Activated CD4-positive, CD25-positive, alpha-beta regulatory T cell treated with anti-CD3 and anti-CD28 coated beads, Interleukin-2, amount 50 U/mL, for 24 hours (primary cell): ENCODE measurements around the gene SPEF2.

Source experiments
- ATAC-seq, 2 donors: fragments of 150-1000 bp; cut with Tn5 transposase; one replicate each; pipeline ENCODE4 v1.10.0; 2021; ENCODE audit warnings: mild to moderate bottlenecking in 1 of 2, moderate library complexity in 1 of 2

The SPEF2 gene, protein sequence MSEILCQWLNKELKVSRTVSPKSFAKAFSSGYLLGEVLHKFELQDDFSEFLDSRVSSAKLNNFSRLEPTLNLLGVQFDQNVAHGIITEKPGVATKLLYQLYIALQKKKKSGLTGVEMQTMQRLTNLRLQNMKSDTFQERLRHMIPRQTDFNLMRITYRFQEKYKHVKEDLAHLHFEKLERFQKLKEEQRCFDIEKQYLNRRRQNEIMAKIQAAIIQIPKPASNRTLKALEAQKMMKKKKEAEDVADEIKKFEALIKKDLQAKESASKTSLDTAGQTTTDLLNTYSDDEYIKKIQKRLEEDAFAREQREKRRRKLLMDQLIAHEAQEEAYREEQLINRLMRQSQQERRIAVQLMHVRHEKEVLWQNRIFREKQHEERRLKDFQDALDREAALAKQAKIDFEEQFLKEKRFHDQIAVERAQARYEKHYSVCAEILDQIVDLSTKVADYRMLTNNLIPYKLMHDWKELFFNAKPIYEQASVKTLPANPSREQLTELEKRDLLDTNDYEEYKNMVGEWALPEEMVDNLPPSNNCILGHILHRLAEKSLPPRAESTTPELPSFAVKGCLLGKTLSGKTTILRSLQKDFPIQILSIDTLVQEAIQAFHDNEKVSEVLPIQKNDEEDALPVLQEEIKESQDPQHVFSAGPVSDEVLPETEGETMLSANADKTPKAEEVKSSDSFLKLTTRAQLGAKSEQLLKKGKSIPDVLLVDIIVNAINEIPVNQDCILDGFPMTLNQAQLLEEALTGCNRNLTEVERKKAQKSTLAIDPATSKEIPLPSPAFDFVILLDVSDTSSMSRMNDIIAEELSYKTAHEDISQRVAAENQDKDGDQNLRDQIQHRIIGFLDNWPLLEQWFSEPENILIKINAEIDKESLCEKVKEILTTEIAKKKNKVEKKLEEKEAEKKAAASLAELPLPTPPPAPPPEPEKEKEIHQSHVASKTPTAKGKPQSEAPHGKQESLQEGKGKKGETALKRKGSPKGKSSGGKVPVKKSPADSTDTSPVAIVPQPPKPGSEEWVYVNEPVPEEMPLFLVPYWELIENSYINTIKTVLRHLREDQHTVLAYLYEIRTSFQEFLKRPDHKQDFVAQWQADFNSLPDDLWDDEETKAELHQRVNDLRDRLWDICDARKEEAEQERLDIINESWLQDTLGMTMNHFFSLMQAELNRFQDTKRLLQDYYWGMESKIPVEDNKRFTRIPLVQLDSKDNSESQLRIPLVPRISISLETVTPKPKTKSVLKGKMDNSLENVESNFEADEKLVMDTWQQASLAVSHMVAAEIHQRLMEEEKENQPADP (N-terminal part only)

DNA sequence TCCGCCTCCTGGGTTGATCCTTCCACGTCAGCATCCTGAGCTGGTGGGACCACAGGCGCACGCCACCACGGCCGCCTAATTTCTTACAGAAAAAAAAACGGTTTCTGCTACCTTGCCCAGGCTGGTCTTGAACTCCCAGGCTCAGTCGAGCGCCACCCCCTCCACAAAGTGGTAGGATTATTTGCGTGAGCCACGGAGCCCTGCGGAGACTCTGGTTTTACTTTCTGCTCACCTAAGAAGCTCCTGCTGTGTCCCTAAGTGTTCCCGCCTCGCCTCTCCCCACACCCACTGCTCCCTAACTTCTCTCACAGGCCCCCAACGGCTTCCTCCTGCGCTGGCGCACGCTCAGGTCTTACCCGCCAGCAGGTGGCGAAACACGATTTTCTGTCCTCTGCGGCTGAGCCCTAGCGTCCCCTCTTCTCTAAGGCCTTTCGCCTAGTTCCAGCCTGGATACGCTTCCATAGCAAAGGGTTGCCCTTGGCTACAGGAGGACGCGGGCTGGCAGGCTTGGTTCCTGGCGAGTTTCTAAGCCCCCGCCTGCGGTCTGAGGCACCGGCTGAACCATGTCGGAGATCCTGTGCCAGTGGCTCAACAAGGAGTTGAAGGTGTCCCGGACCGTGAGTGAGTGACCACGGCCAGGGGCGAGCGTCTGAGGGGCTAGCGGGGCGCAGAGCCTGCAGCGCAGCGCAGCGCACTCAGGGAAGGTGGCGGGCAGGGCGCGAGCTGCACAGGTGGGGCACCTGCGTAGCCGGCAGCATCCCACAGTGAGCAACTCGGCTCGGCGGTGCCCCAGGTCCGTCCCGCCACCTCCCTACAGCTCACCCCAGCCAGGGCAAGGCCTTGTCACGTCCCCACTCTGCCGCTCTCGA, at the start of gene SPEF2:
Gene SPEF2 (plus strand): TSS at position 429 of the 869 bp plus-strand sequence. CDS start 135 bp downstream, at position 564.
- ATAC-seq: peak; percentile 91 to 92

DNA sequence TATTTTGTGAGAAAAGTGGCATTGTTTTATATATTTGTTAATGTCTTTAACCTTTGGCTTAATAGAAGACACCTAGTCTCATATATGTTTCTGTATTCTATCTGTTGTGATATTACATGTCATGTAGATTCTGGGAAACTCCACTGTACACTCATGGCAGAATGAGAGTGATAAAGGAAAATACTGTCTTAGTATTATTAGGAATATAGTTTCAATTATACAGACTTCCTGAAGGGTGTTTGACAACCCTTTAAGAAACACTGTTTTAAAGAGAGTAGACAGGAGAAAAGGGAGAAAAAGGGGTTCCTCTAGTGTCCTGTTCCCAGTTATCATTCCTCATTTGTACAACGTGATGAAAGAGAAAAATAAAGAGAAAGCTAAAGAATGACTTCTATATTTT, 42.1 kb upstream of the SPEF2 start:
- ATAC-seq: no peak

DNA sequence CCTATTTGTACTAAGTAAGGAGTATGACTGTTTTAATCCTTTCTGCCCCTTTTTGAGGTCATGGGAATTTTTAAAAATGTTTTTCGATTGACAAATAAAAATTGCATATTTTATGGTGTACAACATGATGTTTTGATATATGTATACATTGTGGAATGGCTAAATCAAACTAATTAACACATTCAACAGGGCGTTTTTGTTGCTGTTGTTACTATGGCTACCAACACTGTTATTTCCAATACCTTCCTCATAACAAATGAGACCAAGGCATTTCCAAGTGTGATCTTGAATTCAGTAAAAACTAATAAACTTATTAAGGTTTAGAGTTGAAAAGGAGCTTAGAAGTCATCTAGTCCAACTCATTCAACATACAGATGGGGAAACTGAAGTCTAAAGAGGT, 30.2 kb upstream of the SPEF2 start:
- ATAC-seq: no peak

DNA sequence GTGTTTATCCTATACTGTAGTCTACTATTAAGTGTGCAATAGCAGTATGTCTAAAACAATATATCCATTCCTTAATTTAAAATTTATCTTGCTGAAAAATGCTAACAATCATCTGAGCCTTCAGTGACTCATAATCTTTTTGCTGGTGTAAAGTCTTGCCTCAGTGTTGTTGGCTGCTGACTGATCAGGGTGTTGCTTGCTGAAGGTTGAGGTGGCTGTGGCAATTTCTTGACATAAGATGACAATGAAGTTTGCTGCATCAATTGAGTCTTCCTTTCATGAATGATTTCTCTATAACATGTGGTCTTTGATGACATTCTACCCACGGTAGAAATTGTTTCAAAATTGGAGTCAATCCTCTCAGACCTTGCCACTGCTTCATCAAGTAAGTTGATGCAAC, 24.3 kb upstream of the SPEF2 start:
- no peak for ATAC-seq

DNA sequence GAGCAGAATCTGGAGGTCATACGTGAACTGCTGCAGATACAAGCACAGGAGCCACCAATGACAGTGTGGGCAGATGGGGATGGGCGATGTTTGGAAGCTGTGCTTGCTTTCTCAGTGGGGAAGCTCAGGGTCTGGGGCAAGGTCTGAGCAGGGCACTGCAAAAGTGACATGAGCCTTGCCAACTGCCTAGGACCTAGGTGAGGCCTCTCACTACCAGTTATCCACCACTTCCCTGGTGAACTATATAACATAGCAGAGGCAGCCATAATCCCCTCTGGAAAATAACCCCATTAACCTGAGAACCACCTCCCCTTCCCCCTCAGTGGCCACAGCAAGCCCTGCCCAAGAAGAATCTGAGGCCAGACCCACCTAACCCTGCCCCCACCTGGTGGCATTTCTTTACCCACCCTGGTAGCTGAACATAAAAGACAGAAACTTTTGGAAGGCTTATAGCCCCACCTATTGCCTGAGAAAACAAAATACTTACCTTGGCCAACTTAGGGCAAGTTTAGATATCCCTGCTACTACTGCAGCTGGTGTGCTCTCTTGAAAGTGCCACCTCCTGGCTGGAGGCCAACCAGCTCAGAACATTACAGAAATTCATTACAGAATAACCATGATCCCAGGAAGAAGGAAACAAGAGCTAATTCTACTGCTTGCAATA, 18.8 kb upstream of the SPEF2 start:
- ATAC-seq: no peak

DNA sequence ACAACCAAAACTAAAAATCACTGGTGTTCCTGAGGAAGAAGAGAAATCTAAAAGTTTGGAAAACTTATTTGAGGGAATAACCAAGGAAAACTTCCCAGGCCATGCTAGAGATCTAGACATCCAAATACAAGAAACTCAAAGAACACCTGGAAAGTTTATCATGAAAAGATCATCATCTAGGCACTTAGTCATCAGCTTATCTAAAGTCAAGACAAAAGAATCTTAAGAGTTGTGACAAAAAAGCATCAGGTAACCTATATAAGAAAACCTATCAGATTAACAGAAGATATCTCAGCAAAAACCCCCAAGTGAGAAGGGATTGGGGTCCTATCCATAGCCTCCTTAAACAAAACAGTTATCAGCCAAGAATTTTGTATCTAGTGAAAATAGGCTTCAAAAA, 17.1 kb upstream of the SPEF2 start:
- no peak for ATAC-seq

DNA sequence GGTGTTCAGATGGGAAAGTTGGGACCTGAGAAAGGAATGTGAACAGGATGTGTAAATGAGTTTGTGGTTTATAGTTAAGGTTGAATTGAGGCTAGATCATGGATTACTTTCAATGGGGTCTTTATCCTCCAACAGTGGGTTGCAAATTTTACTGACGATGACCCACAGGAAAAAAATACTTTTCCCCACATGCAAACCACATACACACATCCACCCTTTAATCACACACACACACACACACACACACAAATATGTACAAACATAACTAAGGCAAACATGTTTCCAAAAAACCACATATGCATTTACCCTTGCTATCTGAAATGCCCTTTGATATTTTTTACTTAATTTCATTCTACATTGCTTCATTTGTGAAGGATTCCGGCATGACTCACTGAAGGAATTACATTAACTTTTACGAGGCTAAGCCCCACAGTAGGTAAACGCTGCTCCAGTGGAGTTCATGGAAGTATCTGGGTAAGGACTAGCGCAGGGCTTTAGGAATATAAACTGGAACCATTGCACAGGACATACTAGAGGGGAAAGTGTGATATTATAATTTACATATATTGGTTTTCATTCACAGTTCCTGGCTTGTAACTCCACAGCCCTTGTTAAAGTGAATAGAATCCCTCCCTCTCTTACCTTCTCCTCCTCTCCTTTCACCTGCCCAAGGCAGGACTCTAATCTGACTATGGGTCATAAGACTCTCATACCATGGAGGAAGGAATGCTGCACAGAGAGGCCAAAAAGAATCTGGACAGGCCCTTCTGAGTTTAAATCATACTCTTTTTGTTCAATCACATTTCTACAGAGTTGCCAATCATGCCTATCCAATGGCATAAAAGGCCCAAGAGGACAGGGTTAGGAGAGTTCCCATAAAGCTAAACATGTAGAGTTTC, 8.5 kb upstream of the SPEF2 start:
- ATAC-seq: no peak

DNA sequence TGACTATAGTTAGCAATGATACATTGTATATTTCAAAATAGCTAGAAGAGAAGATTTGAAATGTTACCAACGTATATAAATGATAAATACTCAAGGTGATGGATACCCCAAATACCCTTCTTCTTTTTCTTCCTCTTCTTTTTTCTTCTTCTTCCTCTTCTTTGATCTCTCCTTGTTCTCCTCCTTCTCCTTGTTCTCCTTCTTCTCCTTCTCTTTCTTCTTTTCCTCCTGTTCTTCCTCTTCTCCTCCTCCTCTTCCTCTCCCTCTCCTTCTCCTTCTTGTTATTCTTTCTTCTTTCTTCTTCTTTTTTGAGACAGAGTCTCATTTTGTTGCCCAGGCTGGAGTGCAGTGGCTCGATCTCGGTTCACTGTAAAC, 616 bp upstream of the SPEF2 start:
- no peak for ATAC-seq

DNA sequence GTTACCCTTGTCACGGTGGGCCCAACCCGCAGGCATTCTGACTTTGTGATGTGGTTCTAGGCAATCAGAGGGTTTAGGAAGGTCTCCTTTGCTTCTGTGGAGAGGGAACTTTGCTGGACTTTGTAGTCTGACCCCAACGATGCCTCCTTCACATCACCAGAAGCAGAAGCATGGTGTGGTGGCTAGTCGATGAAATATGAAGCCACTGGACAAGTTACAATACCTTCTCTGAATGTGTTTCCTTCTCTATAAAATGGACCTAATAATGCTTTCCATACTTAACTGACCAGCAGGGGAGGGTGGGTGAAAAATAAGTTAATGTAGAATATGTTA, 607 bp downstream of the SPEF2 start:
- no peak for ATAC-seq

DNA sequence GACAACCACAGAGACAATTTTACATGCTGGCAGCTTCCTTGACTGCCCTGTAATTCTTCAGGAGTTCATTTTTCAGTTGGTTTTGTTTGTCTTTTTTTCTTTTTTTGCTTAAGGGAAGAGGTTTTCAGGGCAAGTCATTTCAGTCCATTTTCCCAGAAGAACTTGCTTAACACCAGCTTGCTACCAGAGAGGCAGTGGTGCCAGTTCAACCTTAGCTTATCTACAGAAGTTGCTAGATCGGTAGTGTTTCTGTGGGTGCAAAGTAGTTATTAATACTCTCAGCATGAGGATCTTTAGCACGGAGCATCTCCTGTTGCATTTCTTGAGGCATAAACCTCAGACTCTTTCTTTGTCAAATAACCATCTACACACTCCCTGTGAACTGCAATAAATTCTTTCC, 1.1 kb downstream of the SPEF2 start:
- ATAC-seq: no peak

DNA sequence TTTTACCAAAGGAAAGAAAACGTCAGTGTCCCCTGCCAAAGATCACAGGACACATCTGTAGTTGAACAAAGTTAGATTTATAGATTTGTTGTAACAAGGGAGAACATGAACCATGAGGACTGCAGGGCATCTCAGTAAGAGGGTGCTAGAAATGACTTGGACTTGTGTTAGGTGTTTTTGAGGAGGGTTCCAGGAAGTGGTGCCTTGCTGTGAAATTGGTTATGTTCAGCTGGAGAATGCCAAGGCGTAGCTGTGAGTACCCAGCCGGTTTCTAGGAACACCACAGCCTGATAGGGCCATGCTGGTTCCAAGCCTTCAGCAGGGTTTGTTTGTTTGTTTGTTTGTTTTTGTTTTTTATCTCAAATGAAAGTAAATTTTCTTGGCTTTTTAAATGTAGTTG, 5.3 kb downstream of the SPEF2 start:
- no peak for ATAC-seq

DNA sequence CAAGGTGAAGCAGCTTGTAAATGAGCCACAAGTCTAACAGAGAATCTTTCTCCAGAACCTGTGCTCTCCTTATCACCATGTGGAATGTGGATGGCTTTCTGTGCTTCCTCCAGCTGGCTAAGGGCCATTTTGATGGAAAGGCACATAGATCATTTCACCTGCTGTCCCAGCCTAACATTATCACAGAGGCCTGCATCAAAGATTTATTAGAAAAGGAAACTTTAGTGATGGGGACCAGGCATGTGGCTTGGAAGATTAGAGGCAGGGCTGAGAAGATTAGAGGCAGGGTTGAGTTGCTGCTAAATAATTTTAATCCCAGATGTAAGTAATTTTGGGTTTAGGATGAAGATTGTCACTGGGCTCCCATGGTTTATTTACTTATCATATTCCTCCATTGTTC, 6.3 kb downstream of the SPEF2 start:
- no peak for ATAC-seq

DNA sequence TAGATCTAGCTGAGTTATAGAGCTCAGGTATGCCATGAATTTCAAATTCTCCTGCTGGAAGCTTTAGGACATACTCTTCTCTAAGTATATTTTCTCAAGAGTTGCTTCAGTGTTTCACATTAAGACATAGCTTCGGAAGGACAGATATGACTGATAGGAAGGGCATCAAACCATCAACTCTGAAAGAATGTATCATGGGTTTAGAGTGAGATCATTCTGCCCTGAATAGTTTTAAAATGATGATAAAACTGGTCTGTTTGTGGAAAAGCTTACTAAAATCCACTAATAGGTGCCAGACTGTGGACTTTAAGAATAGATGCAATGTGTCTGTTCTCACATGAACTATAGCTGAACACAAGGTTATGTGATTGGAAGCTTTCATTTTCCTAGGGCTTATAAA, 8.4 kb downstream of the SPEF2 start:
- ATAC-seq: peak in 1 of 2 donors; percentile 24

DNA sequence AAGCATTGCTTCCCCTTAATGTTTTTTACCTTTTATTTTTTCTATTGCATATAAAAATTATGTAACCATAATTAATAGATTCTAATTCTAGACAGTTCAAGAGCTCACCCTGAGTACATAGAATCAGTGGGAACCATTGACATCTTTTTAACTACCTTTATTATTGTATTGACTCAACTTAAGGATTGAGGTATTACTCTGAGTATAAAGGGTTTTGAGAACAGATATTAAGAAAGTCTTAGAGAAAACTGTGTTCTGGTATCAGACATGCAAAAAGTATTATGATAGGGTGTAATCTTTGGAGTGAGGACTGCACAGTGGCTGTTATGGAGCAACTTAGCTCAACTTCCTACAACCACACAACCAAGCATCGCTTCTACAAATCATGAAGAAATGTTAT, 8.9 kb downstream of the SPEF2 start:
- ATAC-seq: no peak

DNA sequence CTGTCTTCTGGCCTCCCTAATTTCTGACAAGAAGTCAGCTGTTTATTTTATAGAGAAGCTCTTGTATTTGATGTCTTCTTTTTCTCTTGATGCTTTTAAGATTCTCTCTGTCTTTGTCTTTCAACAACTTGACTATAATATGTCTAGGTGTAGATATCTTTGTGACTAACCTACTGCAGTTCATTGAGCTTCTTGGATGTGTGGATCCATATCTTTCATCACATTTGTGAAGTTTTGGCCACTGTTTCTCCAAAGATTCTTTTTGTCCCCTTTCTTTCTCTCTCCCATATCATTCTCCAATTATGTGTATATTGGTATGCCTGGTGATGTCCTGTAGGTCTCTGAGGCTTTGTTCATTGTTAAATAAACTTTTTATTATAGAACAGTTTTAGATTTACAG, 16.7 kb downstream of the SPEF2 start:
- ATAC-seq: no peak

DNA sequence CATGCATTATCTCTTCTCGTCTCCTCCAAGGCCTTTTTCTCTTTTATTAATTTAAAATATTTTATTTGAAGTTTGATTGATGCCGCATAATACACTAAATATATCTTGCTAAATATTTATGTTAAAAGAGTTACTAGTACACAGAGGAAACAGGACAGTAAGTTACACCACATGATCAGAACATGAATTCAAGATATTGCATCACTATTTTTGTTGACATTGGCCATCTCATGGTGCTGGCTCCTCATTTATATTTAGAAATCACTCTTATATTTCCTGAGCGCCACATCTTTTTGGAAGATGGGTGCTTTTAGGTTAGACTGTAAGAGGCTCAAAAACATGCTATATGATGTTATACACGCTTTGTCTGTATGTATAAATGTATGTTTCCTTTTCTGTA, 23.0 kb downstream of the SPEF2 start:
- no peak for ATAC-seq

DNA sequence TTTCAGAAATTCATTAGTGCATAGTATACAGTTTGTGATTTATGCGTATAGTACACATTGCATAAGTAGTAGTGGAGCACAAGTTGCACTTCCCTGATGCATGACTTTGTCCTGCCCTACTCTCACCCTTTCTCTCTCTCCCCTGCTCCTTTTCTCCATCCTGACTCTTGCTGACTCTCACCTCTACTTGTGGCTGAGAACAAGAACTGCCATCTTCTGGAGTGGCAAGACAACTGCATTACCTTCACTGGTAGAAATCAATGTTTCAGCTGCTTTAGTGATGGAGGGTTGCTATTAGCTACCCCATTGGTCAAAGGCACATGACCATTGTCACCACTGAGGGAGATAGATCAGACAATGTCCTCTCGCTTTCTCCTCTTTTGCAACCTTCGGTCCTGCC, 26.9 kb downstream of the SPEF2 start:
- ATAC-seq: no peak

DNA sequence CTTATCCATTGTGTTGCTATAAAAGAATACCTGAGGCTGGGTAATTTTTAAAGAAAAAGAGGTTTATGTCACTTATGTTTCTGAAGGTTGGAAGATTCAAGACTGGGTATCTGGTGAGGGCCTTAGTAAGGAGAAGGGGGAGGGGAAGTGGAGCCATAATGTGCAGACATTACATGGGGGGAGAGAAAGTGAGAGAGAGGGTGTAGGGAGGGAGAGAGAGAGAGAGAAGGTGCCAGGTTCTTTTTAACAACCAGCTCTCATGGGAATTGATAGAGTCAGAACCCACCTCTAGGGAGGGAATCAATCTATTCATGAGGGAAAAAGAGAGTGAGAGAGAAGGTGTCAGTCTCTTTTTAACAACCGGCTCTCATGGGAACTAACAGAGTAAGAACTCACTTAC, 29.5 kb downstream of the SPEF2 start:
- ATAC-seq: no peak

DNA sequence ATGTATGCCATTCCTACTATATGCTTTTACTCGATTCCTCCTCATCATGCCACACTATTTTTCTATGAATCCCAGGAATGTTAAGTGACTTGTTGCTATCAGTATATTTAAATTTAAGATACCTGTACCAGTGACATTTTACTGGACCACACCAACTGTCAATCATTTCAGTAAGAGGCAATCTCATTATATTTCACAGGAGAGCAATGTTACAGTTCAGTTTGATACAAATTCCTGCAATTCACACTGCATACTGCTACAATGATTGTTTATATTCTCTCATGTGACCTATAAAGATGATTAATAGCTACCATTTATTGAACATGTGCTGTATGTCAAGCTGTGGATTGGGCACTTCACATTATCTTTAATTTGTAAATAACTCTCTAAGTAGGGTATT, 30.0 kb downstream of the SPEF2 start:
- ATAC-seq: no peak

DNA sequence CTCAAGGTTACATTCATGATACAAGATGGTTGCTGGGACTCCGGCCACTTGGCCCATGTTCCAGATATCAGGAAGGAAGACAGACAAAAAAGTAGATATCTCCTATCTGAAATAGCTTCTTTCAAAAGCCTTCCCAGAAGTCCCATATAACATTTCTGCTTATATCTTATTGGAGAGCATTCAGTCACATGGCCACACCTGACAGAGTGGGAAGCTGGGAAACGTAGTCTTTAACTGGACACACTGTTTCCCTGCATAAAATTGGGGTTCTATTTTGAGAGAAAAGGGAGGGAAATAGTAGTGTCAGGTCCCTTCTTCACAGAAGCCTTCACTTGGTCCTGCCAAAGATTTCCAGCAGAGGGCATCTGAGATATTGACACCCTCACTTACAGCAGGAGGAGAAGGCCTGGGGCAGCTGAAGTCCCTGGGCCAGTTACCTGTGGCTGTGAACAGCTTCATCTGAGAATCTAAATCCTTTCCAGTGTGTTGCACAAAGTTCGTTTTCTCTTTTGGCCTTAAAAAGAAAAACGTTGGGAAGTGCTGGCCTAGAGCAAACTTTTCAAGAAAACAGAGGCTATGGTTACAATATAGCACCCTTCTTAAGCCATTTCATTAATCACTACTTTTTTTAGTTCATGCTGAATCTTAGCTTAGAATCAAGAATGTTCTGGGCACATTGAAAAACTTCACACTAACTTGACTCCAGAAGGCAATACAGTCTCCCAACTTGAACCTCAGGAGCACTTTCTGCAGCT, 33.5 kb downstream of the SPEF2 start:
- peak; percentile 67 to 71 for ATAC-seq
